Measurements from ENCODE around the gene ASTN2.
A peak's percentile ranks its signal among the peaks of the same experiment; 100 is the strongest.
"Not testable (repeated sequence)": the region's sequence is repeated elsewhere in the genome, so short reads cannot be mapped to it uniquely, and the experiment has no call there.

ASTN2 gene

GRCh38 chr9:117073539-117074341 lies 341.1 kb downstream of the ASTN2 start:
- DNase-seq = peak; percentile 59

- no peak for DNase-seq
Measured at GRCh38 chr9:117073071-117073470, 341.8 kb downstream of the ASTN2 start.

GRCh38 chr9:117072216-117072615 lies 342.6 kb downstream of the ASTN2 start:
- DNase-seq = no peak

GRCh38 chr9:117071673-117072207 lies 343.1 kb downstream of the ASTN2 start:
- not testable (repeated sequence) for DNase-seq

- DNase-seq = no peak
Measured at GRCh38 chr9:117063721-117064471, 351.0 kb downstream of the ASTN2 start.

GRCh38 chr9:117060963-117061362 lies 353.9 kb downstream of the ASTN2 start:
- DNase-seq = no peak

- no peak for DNase-seq
Measured at GRCh38 chr9:117050007-117050406, 364.9 kb downstream of the ASTN2 start.

GRCh38 chr9:117046666-117047327 lies 368.1 kb downstream of the ASTN2 start:
- DNase-seq = no peak

GRCh38 chr9:117044241-117044640 lies 370.6 kb downstream of the ASTN2 start:
- DNase-seq = no peak

- no peak for DNase-seq
Measured at GRCh38 chr9:117043159-117043558, 371.7 kb downstream of the ASTN2 start.

GRCh38 chr9:117035546-117035945 lies 379.3 kb downstream of the ASTN2 start:
- no peak for DNase-seq

GRCh38 chr9:117034866-117035265 lies 380.0 kb downstream of the ASTN2 start:
- DNase-seq = peak; percentile 61

- DNase-seq = no peak
Measured at GRCh38 chr9:117030254-117030768, 384.5 kb downstream of the ASTN2 start.

- DNase-seq = peak; percentile 32
Measured at GRCh38 chr9:117029341-117029740, 385.5 kb downstream of the ASTN2 start.

GRCh38 chr9:117028103-117028858 lies 386.6 kb downstream of the ASTN2 start:
- no peak for DNase-seq

GRCh38 chr9:117021906-117022305 lies 393.0 kb downstream of the ASTN2 start:
- no peak for DNase-seq

- no peak for DNase-seq
Measured at GRCh38 chr9:117018966-117019617, 395.8 kb downstream of the ASTN2 start.

GRCh38 chr9:117017414-117017985 lies 397.4 kb downstream of the ASTN2 start:
- DNase-seq = no peak

GRCh38 chr9:117014061-117014460 lies 400.8 kb downstream of the ASTN2 start:
- no peak for DNase-seq

- DNase-seq = no peak
Measured at GRCh38 chr9:117013440-117013995, 401.3 kb downstream of the ASTN2 start.

- DNase-seq = no peak
Measured at GRCh38 chr9:117010061-117010460, 404.8 kb downstream of the ASTN2 start.

Data from fibroblast of skin of back (primary cell).